Right lobe of liver (tissue), 4 donors: Measurements from ENCODE around the gene NNT.

Experiments
- CTCF ChIP-seq, 4 donors: fragments of 200-600 bp in 3 of 4; fragments of 450-650 bp in 1 of 4; IDR thresholded peaks; one replicate each; pipeline versions ENCODE4 v1.5.1 to v1.8.0; 2016 to 2022; ENCODE audit warnings: antibody characterized with exemption in 4 of 4, mild to moderate bottlenecking in 2 of 4
- POLR2A ChIP-seq: fragments of 450-650 bp; IDR thresholded peaks from one replicate; pipeline ENCODE4 v1.6.1; 2017; ENCODE audit warnings: antibody characterized with exemption, mild to moderate bottlenecking
- donor health status: DM: no; HTN: no; CAD: no.
- donor health status: DM: no; HTN: no; CAD: no.
- donor health status: DM: no; HTN: yes; CAD: no.

DNA sequence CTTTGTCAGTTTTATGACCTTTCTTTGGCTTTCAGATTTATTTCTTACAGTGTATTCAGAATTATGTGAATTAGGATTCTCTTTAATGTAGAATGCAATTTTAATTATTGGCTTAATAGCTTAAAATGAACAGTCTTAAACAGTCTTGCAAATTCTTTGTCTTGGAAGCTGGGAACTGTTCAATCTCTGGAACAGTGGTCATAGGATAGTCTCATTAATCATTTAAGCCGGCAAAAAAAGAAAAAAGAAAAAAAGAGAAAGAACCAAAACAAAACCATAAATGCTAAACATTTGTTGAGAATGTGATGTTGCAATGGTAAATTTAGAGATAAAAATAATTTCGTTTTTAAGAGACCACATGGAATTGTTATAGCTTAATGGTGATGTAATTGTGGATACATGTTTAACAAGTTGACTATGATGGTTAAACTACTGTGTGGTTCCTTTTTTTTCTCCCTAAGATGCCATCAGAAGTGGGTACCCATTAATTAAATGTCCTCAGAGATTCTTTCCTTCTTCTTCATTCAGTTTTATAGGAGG is 61.6 kb downstream of the NNT start:
- TF ChIP-seq CTCF (IDR thresholded peaks at IDR 0.05) = no peak
- TF ChIP-seq POLR2A = no peak
